Prostate gland (tissue), 2 donors: ENCODE results near the gene FAM81A. TPM values are rescaled to one million over a fixed set of nuclear protein-coding genes. Genes with fewer than 3 reads are reported as not detected.

Source experiments
- DNase-seq: peaks from one replicate; pipeline ENCODE4 v3.0.0-alpha.2; 2019; ENCODE audit warnings: low spot score
- H3K27ac ChIP-seq, 2 donors: fragments of 200-600 bp; sonication (generic); 2 replicates each; pipeline ENCODE4 v1.5.1; 2017 to 2019
- H3K27me3 ChIP-seq: fragments of 200-600 bp; sonication (generic); replicated peaks from 2 replicates; pipeline ENCODE4 v1.5.1; 2019; ENCODE audit not compliant: insufficient read depth
- H3K36me3 ChIP-seq, 2 donors: fragments of 200-600 bp; sonication (generic); 1 replicate in 1 of 2; 2 replicates in 1 of 2; pipeline versions ENCODE4 v1.5.1 to v1.8.1; 2017 to 2019
- H3K4me1 ChIP-seq: fragments of 200-600 bp; sonication (generic); replicated peaks from 2 replicates; pipeline ENCODE4 v1.5.1; 2019
- H3K4me3 ChIP-seq, 2 donors: fragments of 200-600 bp; sonication (generic); 2 replicates each; pipeline ENCODE4 v1.5.1; 2017 to 2019
- H3K9me3 ChIP-seq: fragments of 200-600 bp; sonication (generic); 2 replicates; pipeline ENCODE4 v1.5.1; 2017
- POLR2A ChIP-seq: fragments of 450-650 bp; IDR thresholded peaks from one replicate; pipeline ENCODE4 v1.6.1; 2016; ENCODE audit warnings: antibody characterized with exemption, mild to moderate bottlenecking
- POLR2AphosphoS5 ChIP-seq: sonication (generic); formaldehyde crosslinking; IDR thresholded peaks from one replicate; pipeline ENCODE4 v1.6.1; 2017; ENCODE audit warnings: antibody characterized with exemption
- WGBS: methylation state at CpG from one replicate; pipeline ENCODE4 v1.1.5; 2018; 5-methylcytosine and 5-hydroxymethylcytosine counted together
- intact Hi-C: fragments of 100-400 bp; cut with DNase I; formaldehyde crosslinking; loops from one replicate; pipeline ENCODE4 v1.14.2; 2022
- total RNA-seq, 2 donors: library from RNA; depleted of rRNA; stranded (reverse); fragments of >200 nt; gene quantifications; one replicate each; pipeline ENCODE4 v1.1.0, GENCODE V29; 2016
- TF ChIP-seq, protein P1 (sequence below), 4 experiments: fragments of 200-600 bp in 2 of 4; fragments of 450-650 bp in 2 of 4; sonication (generic) in 2 of 4; IDR thresholded peaks; 1 replicate in 3 of 4; 2 replicates in 1 of 4; pipeline ENCODE4 v1.5.1; 2016 to 2019; ENCODE audit warnings: antibody characterized with exemption in 4 of 4, mild to moderate bottlenecking in 2 of 4, moderate library complexity in 2 of 4

The FAM81A gene
- total RNA-seq, 2 donors from 2014 or later = 1.8 to 10.6 TPM

DNA sequence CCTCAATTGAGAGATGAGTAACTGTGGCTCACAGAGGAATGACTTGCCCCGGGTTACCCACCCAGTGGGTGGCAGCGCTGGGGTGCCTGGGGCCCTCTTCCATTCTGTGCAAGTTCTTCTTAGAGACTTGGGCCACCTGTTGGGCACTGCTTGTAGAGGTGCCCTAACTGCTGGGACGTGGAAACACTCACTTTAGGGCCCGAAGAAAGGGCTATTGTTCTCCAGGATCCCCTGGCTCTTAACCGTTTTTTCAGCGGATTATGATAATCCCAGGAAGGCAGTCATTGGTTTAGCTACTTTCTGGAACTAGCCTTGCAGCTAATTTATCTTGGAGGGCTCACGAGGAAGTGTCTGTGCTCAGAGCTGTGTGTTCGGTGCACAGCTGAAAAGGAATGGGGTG lies 107.6 kb downstream of the FAM81A start:
- Histone ChIP-seq H3K27ac (no peak overlapping the region), H3K36me3 (no peaks in the 10 kb centered on the region), H3K9me3 (no peaks in the 10 kb centered on the region), H3K27me3 (no peaks in the 10 kb centered on the region), H3K4me1 (no peaks in the 10 kb centered on the region), H3K4me3 (no peak overlapping the region)
- no peak for DNase-seq
- TF ChIP-seq, protein P1, sequence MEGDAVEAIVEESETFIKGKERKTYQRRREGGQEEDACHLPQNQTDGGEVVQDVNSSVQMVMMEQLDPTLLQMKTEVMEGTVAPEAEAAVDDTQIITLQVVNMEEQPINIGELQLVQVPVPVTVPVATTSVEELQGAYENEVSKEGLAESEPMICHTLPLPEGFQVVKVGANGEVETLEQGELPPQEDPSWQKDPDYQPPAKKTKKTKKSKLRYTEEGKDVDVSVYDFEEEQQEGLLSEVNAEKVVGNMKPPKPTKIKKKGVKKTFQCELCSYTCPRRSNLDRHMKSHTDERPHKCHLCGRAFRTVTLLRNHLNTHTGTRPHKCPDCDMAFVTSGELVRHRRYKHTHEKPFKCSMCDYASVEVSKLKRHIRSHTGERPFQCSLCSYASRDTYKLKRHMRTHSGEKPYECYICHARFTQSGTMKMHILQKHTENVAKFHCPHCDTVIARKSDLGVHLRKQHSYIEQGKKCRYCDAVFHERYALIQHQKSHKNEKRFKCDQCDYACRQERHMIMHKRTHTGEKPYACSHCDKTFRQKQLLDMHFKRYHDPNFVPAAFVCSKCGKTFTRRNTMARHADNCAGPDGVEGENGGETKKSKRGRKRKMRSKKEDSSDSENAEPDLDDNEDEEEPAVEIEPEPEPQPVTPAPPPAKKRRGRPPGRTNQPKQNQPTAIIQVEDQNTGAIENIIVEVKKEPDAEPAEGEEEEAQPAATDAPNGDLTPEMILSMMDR (IDR thresholded peaks at IDR 0.05) = no peak
- no peak for TF ChIP-seq POLR2A
- TF ChIP-seq POLR2AphosphoS5 = no peak
- WGBS = 79% methylated on average over 8 of the region's 8 CpGs
- intact Hi-C loops = no loop called here

DNA sequence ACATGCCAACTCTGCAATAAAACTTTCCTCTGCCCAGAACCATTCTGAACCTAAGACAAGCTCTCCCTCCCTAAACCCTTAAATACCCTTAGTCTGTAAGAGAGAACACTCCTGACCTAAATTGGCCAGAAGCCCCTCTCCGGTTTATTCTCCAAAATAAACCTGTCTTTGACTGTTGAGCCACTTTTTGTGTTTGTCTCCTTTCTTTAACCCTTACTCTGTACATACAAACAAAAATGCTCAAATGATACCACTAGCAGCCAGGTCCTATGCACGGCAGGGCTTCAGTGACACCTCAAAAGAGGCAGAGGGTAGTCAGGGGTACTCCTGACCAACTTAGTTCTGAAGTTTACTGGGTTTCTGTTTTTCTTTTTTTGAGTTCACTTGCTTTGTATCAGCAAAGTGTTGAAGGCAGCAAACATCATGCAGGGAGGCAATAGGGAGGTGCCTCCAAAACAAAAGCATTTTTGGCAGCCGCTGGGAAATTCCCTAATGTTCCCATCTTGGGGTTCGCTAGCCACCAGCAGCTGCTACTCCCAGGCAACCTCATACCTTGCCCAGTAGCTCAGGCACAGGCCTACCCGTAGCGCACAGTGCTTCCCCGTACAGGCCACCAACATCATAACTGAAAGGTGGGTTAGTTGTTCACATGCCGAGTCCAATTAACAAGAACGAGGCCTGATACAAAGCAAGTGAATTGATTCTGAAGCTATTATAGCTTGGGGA lies 110.7 kb downstream of the FAM81A start:
- no peaks in the 10 kb centered on the region for H3K27me3 ChIP-seq
- H3K27ac ChIP-seq = no peak overlapping the region
- no peaks in the 10 kb centered on the region for H3K4me1 ChIP-seq
- intact Hi-C loops = no loop called here
- no peaks in the 10 kb centered on the region for H3K36me3 ChIP-seq
- no peak for TF ChIP-seq POLR2A
- no peak for TF ChIP-seq POLR2AphosphoS5
- TF ChIP-seq, protein P1 (IDR thresholded peaks at IDR 0.05) = no peak
- no peak overlapping the region for H3K4me3 ChIP-seq
- DNase-seq = no peak
- 90% methylated on average over 9 of the region's 9 CpGs for WGBS
- no peaks in the 10 kb centered on the region for H3K9me3 ChIP-seq

DNA sequence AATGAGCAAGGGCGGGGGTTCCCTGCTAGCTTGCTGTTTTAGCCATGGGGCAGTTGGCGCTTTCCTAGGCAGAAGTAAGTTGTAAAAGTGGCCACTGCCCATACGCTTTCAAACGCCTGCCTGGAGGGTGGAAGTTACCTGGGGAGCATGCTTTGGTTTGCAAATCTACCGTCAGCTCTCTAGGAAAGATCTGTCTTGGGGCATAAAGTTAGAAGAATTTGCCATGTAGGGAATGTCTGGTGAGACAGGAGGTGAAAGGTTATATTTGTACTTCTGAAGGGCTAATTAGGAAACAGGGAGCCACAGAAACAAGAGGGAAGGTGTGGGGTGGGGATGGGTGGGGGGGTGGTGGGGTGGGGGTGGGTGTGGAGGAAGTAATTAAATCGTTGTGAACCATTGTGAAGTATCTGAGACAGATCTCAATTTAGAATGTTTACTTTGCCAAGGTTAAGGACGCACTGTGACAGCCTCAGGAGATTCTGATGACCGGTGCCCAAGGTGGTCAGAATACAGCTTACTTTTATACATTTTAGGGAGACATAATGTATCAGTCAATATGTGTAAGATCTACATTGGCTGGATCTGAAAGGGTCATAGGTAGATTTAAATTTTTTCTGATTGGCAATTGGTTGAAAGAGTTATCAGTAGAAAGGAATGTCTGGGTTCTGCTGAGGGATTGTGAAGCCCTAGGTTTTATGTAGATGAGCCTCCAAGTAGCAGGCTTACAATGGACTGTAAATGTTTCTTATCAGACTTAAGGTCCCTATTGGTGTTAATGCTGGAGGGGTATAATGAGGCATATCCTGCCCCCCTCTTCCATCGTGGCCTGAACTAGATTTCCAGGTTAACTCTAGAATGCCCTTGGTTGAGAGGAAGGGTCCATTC lies 111.6 kb downstream of the FAM81A start:
- no peak for DNase-seq
- no peaks in the 10 kb centered on the region for H3K27me3 ChIP-seq
- TF ChIP-seq POLR2A = no peak
- TF ChIP-seq, protein P1 (IDR thresholded peaks at IDR 0.05) = no peak
- TF ChIP-seq POLR2AphosphoS5 = no peak
- WGBS = 63% methylated on average over 9 of the region's 9 CpGs
- H3K36me3 ChIP-seq = no peaks in the 10 kb centered on the region
- no peaks in the 10 kb centered on the region for H3K9me3 ChIP-seq
- H3K27ac ChIP-seq = no peak overlapping the region
- H3K4me3 ChIP-seq = no peak overlapping the region
- intact Hi-C loops = no loop called here
- H3K4me1 ChIP-seq = no peaks in the 10 kb centered on the region

GRCh38 chr15:59550530-59550929 lies 112.5 kb downstream of the FAM81A start:
- no peaks in the 10 kb centered on the region for H3K36me3 ChIP-seq
- no peak overlapping the region for H3K27ac ChIP-seq
- intact Hi-C loops = no loop called here
- no peaks in the 10 kb centered on the region for H3K9me3 ChIP-seq
- no peaks in the 10 kb centered on the region for H3K27me3 ChIP-seq
- TF ChIP-seq, protein P1 (IDR thresholded peaks at IDR 0.05) = no peak
- TF ChIP-seq POLR2A (no peak), POLR2AphosphoS5 (no peak)
- WGBS = 33% methylated on average over 1 of the region's 1 CpG
- DNase-seq = no peak
- no peaks in the 10 kb centered on the region for H3K4me1 ChIP-seq
- H3K4me3 ChIP-seq = no peak overlapping the region
